ENCODE data around the gene SLK. TPM values are rescaled to one million over a fixed set of nuclear protein-coding genes. Genes with fewer than 3 reads are reported as not detected.

Gene SLK
- total RNA-seq, 1 donor from 2014 or later: 26.7 TPM

GRCh38 chr10:104040862-104041789, 74.2 kb downstream of the SLK start:
- Mint-ChIP-seq H3K27ac (no peak overlapping the region), H3K4me3 (ENCODE audit: low read depth) (no peak overlapping the region), H3K36me3 (ENCODE audit: low read depth) (no peaks in the 10 kb centered on the region), H3K4me1 (ENCODE audit: low read depth) (no peaks in the 10 kb centered on the region), H3K9me3 (no peaks in the 10 kb centered on the region), H3K27me3 (ENCODE audit: low read depth) (no peaks in the 10 kb centered on the region)
- no peak for DNase-seq (ENCODE audit: low spot score)
- intact Hi-C loops (cut with micrococcal nuclease): no loop called here

GRCh38 chr10:104041891-104042535, 75.1 kb downstream of the SLK start:
- H3K27me3 Mint-ChIP-seq (ENCODE audit: low read depth): no peaks in the 10 kb centered on the region
- intact Hi-C loops (cut with micrococcal nuclease): no loop called here
- no peaks in the 10 kb centered on the region for H3K9me3 Mint-ChIP-seq
- no peak overlapping the region for H3K4me3 Mint-ChIP-seq (ENCODE audit: low read depth)
- H3K4me1 Mint-ChIP-seq (ENCODE audit: low read depth): no peaks in the 10 kb centered on the region
- H3K27ac Mint-ChIP-seq: no peak overlapping the region
- H3K36me3 Mint-ChIP-seq (ENCODE audit: low read depth): no peaks in the 10 kb centered on the region
- DNase-seq (ENCODE audit: low spot score): no peak

- no peak for DNase-seq (ENCODE audit: low spot score)
- no peaks in the 10 kb centered on the region for H3K4me1 Mint-ChIP-seq (ENCODE audit: low read depth)
- no peaks in the 10 kb centered on the region for H3K36me3 Mint-ChIP-seq (ENCODE audit: low read depth)
- no peak overlapping the region for H3K4me3 Mint-ChIP-seq (ENCODE audit: low read depth)
- no peak overlapping the region for H3K27ac Mint-ChIP-seq
- no peaks in the 10 kb centered on the region for H3K27me3 Mint-ChIP-seq (ENCODE audit: low read depth)
- H3K9me3 Mint-ChIP-seq: no peaks in the 10 kb centered on the region
- intact Hi-C loops (cut with micrococcal nuclease): no loop called here
Observed at GRCh38 chr10:104043185-104043830, 76.4 kb downstream of the SLK start.

GRCh38 chr10:104043854-104044253, 76.9 kb downstream of the SLK start:
- intact Hi-C loops (cut with micrococcal nuclease): no loop called here
- Mint-ChIP-seq H3K27me3 (ENCODE audit: low read depth) (no peaks in the 10 kb centered on the region), H3K9me3 (no peaks in the 10 kb centered on the region), H3K36me3 (ENCODE audit: low read depth) (no peaks in the 10 kb centered on the region), H3K4me3 (ENCODE audit: low read depth) (no peak overlapping the region), H3K27ac (no peak overlapping the region), H3K4me1 (ENCODE audit: low read depth) (no peaks in the 10 kb centered on the region)
- DNase-seq (ENCODE audit: low spot score): no peak

GRCh38 chr10:104045151-104046089, 78.5 kb downstream of the SLK start:
- intact Hi-C loops (cut with micrococcal nuclease): no loop called here
- Mint-ChIP-seq H3K4me3 (ENCODE audit: low read depth) (no peak overlapping the region), H3K4me1 (ENCODE audit: low read depth) (peaks cover 2% of the 10 kb centered on the region), H3K36me3 (ENCODE audit: low read depth) (no peaks in the 10 kb centered on the region), H3K9me3 (no peaks in the 10 kb centered on the region), H3K27me3 (ENCODE audit: low read depth) (no peaks in the 10 kb centered on the region), H3K27ac (no peak overlapping the region)
- no peak for DNase-seq (ENCODE audit: low spot score)

- DNase-seq (ENCODE audit: low spot score): no peak
- no peaks in the 10 kb centered on the region for H3K27me3 Mint-ChIP-seq (ENCODE audit: low read depth)
- H3K4me1 Mint-ChIP-seq (ENCODE audit: low read depth): peaks cover 2% of the 10 kb centered on the region
- H3K4me3 Mint-ChIP-seq (ENCODE audit: low read depth): no peak overlapping the region
- H3K9me3 Mint-ChIP-seq: no peaks in the 10 kb centered on the region
- H3K27ac Mint-ChIP-seq: no peak overlapping the region
- no peaks in the 10 kb centered on the region for H3K36me3 Mint-ChIP-seq (ENCODE audit: low read depth)
- intact Hi-C loops (cut with micrococcal nuclease): no loop called here
Observed at GRCh38 chr10:104046651-104047050, 79.7 kb downstream of the SLK start.

GRCh38 chr10:104049504-104050250, 82.7 kb downstream of the SLK start:
- no peak overlapping the region for H3K4me3 Mint-ChIP-seq (ENCODE audit: low read depth)
- no peaks in the 10 kb centered on the region for H3K27me3 Mint-ChIP-seq (ENCODE audit: low read depth)
- no peak for DNase-seq (ENCODE audit: low spot score)
- no peaks in the 10 kb centered on the region for H3K36me3 Mint-ChIP-seq (ENCODE audit: low read depth)
- H3K9me3 Mint-ChIP-seq: no peaks in the 10 kb centered on the region
- H3K27ac Mint-ChIP-seq: no peak overlapping the region
- intact Hi-C loops (cut with micrococcal nuclease): no loop called here
- H3K4me1 Mint-ChIP-seq (ENCODE audit: low read depth): peaks cover 2% of the 10 kb centered on the region

GRCh38 chr10:104052431-104052830, 85.5 kb downstream of the SLK start:
- no peak overlapping the region for H3K27ac Mint-ChIP-seq
- DNase-seq (ENCODE audit: low spot score): no peak
- intact Hi-C loops (cut with micrococcal nuclease): no loop called here
- no peaks in the 10 kb centered on the region for H3K36me3 Mint-ChIP-seq (ENCODE audit: low read depth)
- H3K27me3 Mint-ChIP-seq (ENCODE audit: low read depth): no peaks in the 10 kb centered on the region
- H3K4me1 Mint-ChIP-seq (ENCODE audit: low read depth): peaks cover 2% of the 10 kb centered on the region
- H3K9me3 Mint-ChIP-seq: no peaks in the 10 kb centered on the region
- H3K4me3 Mint-ChIP-seq (ENCODE audit: low read depth): no peak overlapping the region

- H3K27ac Mint-ChIP-seq: no peak overlapping the region
- no peaks in the 10 kb centered on the region for H3K9me3 Mint-ChIP-seq
- no peak for DNase-seq (ENCODE audit: low spot score)
- H3K36me3 Mint-ChIP-seq (ENCODE audit: low read depth): no peaks in the 10 kb centered on the region
- no peaks in the 10 kb centered on the region for H3K27me3 Mint-ChIP-seq (ENCODE audit: low read depth)
- no peak overlapping the region for H3K4me3 Mint-ChIP-seq (ENCODE audit: low read depth)
- intact Hi-C loops (cut with micrococcal nuclease): no loop called here
- peaks cover 2% of the 10 kb centered on the region for H3K4me1 Mint-ChIP-seq (ENCODE audit: low read depth)
Observed at GRCh38 chr10:104053201-104053600, 86.3 kb downstream of the SLK start.

- Mint-ChIP-seq H3K27me3 (ENCODE audit: low read depth) (peaks cover 2% of the 10 kb centered on the region), H3K4me3 (ENCODE audit: low read depth) (no peak overlapping the region), H3K9me3 (no peaks in the 10 kb centered on the region), H3K36me3 (ENCODE audit: low read depth) (no peaks in the 10 kb centered on the region), H3K27ac (no peak overlapping the region), H3K4me1 (ENCODE audit: low read depth) (peaks cover 2% of the 10 kb centered on the region)
- intact Hi-C loops (cut with micrococcal nuclease): no loop called here
- no peak for DNase-seq (ENCODE audit: low spot score)
Observed at GRCh38 chr10:104054430-104054829, 87.5 kb downstream of the SLK start.

- intact Hi-C loops (cut with micrococcal nuclease): no loop called here
- DNase-seq (ENCODE audit: low spot score): no peak
- Mint-ChIP-seq H3K4me1 (ENCODE audit: low read depth) (no peaks in the 10 kb centered on the region), H3K27me3 (ENCODE audit: low read depth) (peaks cover 2% of the 10 kb centered on the region), H3K36me3 (ENCODE audit: low read depth) (no peaks in the 10 kb centered on the region), H3K9me3 (no peaks in the 10 kb centered on the region), H3K27ac (no peak overlapping the region), H3K4me3 (ENCODE audit: low read depth) (no peak overlapping the region)
Observed at GRCh38 chr10:104056619-104057273, 89.8 kb downstream of the SLK start.

Data from activated T-helper 2 cell treated with anti-CD3 and anti-CD28 coated beads, Interferon-gamma antibody, Interleukin-2, Interleukin-4, amounts not matched to agents 10 μg/mL and 5 μg/mL and 100 μg/mL, durations not matched to agents 14 hours and 24 hours and 36 hours (primary cell).